HepG2 (cell line): Measurements from ENCODE around the gene MYL12B. TPM values are rescaled to one million over a fixed set of nuclear protein-coding genes. Genes with fewer than 3 reads are reported as not detected.

Source experiments
- ARHGAP35 ChIP-seq: sonication (generic); formaldehyde crosslinking; IDR thresholded peaks from 2 replicates; pipeline ENCODE4 v1.9.0; 2022; ENCODE audit warnings: mild to moderate bottlenecking, inconsistent platforms, moderate library complexity, missing genetic modification reagents, borderline replicate concordance
- ARNT2 ChIP-seq: sonication (generic); formaldehyde crosslinking; IDR thresholded peaks from 2 replicates; pipeline ENCODE4 v1.8.0; 2022; ENCODE audit warnings: mild to moderate bottlenecking, low read depth, missing genetic modification reagents, moderate library complexity
- CC2D1A ChIP-seq: sonication (generic); formaldehyde crosslinking; IDR thresholded peaks from 2 replicates; pipeline ENCODE4 v1.8.1; 2023; ENCODE audit warnings: mild to moderate bottlenecking, missing genetic modification reagents
- CEBPB ChIP-seq: IDR thresholded peaks from 2 replicates; pipeline ENCODE4 v1.6.1; 2011; ENCODE audit warnings: low read depth, low read length, improper control_type of control experiment, borderline replicate concordance
- DNMT1 ChIP-seq: sonication (generic); formaldehyde crosslinking; IDR thresholded peaks from 2 replicates; pipeline ENCODE4 v1.5.1; 2020; ENCODE audit warnings: mild to moderate bottlenecking, missing genetic modification reagents
- FIP1L1 ChIP-seq: fragments of 200-400 bp; formaldehyde crosslinking; IDR thresholded peaks from 2 replicates; pipeline ENCODE4 v1.6.1; 2018; ENCODE audit warnings: low read depth, mild to moderate bottlenecking, low read length, moderate library complexity, borderline replicate concordance; ENCODE audit not compliant: insufficient read depth
- HNF4G ChIP-seq, 2 experiments: sonication (generic) in 1 of 2; formaldehyde crosslinking in 1 of 2; IDR thresholded peaks; 2 replicates each; pipeline versions ENCODE4 v1.4.0 to v1.6.1; 2011 to 2020; ENCODE audit warnings: borderline replicate concordance in 2 of 2, low read depth in 2 of 2, mild to moderate bottlenecking in 2 of 2, low read length in 1 of 2, missing genetic modification reagents in 1 of 2, moderate library complexity in 1 of 2
- LCORL ChIP-seq, 2 experiments: fragments of 450-650 bp in 1 of 2; sonication (generic) in 1 of 2; formaldehyde crosslinking in 1 of 2; IDR thresholded peaks; 2 replicates each; pipeline versions ENCODE4 v1.5.0 to v1.6.1; 2017 to 2020; ENCODE audit warnings: antibody characterized with exemption in 1 of 2, missing genetic modification reagents in 1 of 2
- MAFF ChIP-seq: IDR thresholded peaks from 2 replicates; pipeline ENCODE4 v1.6.1; 2011; ENCODE audit warnings: low read depth, low read length, improper control_type of control experiment
- MED1 ChIP-seq: sonication (generic); formaldehyde crosslinking; IDR thresholded peaks from 2 replicates; pipeline ENCODE4 v1.4.0; 2020; ENCODE audit warnings: missing genetic modification reagents
- MEF2D ChIP-seq: sonication (generic); formaldehyde crosslinking; IDR thresholded peaks from 2 replicates; pipeline ENCODE4 v1.5.1; 2020; ENCODE audit warnings: mild to moderate bottlenecking, missing genetic modification reagents
- MIER3 ChIP-seq: IDR thresholded peaks from 2 replicates; pipeline ENCODE4 v1.6.1; 2016; ENCODE audit warnings: missing compliant biosample characterization, borderline replicate concordance
- NFKB2 ChIP-seq: sonication (generic); formaldehyde crosslinking; IDR thresholded peaks from 2 replicates; pipeline ENCODE4 v1.4.0; 2020; ENCODE audit warnings: missing genetic modification reagents, borderline replicate concordance
- PATZ1 ChIP-seq: sonication (generic); formaldehyde crosslinking; IDR thresholded peaks from 2 replicates; pipeline ENCODE4 v1.4.0; 2020; ENCODE audit warnings: missing genetic modification reagents
- PHB2 ChIP-seq: fragments of 450-650 bp; IDR thresholded peaks from 2 replicates; pipeline ENCODE4 v1.6.1; 2018; ENCODE audit not compliant: partially characterized antibody
- PLRG1 ChIP-seq: fragments of 450-650 bp; conservative IDR thresholded peaks from 2 replicates; pipeline ENCODE4 v1.6.1; 2016
- PRPF4 ChIP-seq: fragments of 200-400 bp; formaldehyde crosslinking; IDR thresholded peaks from 2 replicates; pipeline ENCODE4 v1.6.1; 2016; ENCODE audit warnings: low read length, low read depth; ENCODE audit not compliant: poor library complexity, severe bottlenecking
- SMAD1 ChIP-seq: sonication (generic); formaldehyde crosslinking; IDR thresholded peaks from 2 replicates; pipeline ENCODE4 v1.4.0; 2020; ENCODE audit warnings: missing genetic modification reagents, low read depth, mild to moderate bottlenecking, borderline replicate concordance
- TBP ChIP-seq: sonication (generic); formaldehyde crosslinking; IDR thresholded peaks from 2 replicates; pipeline ENCODE4 v1.5.0; 2020; ENCODE audit warnings: missing genetic modification reagents
- ZC3H13 ChIP-seq: sonication (generic); formaldehyde crosslinking; IDR thresholded peaks from 2 replicates; pipeline ENCODE4 v1.8.1; 2023; ENCODE audit warnings: mild to moderate bottlenecking, missing genetic modification reagents, moderate library complexity
- ZKSCAN1 ChIP-seq: fragments of 150-350 bp; IDR thresholded peaks from 2 replicates; pipeline ENCODE4 v1.6.1; 2014; ENCODE audit warnings: low read length
- ZMAT5 ChIP-seq: sonication (generic); formaldehyde crosslinking; IDR thresholded peaks from 2 replicates; pipeline ENCODE4 v1.5.0; 2020; ENCODE audit warnings: mild to moderate bottlenecking, low read depth, missing genetic modification reagents, borderline replicate concordance
- ZNF225 ChIP-seq: sonication (generic); formaldehyde crosslinking; IDR thresholded peaks from 2 replicates; pipeline ENCODE4 v1.4.0; 2020; ENCODE audit warnings: mild to moderate bottlenecking, missing genetic modification reagents
- ZNF296 ChIP-seq: sonication (generic); formaldehyde crosslinking; conservative IDR thresholded peaks from 2 replicates; pipeline ENCODE4 v1.5.0; 2020; ENCODE audit warnings: mild to moderate bottlenecking, missing genetic modification reagents
- ZNF335 ChIP-seq: sonication (generic); formaldehyde crosslinking; IDR thresholded peaks from 2 replicates; pipeline ENCODE4 v1.4.0; 2020; ENCODE audit warnings: missing genetic modification reagents
- ZNF598 ChIP-seq: sonication (generic); formaldehyde crosslinking; IDR thresholded peaks from 2 replicates; pipeline ENCODE4 v1.5.1; 2020; ENCODE audit warnings: mild to moderate bottlenecking, missing genetic modification reagents, borderline replicate concordance
- ZNF800 ChIP-seq: sonication (generic); formaldehyde crosslinking; IDR thresholded peaks from 2 replicates; pipeline ENCODE4 v1.4.0; 2020; ENCODE audit warnings: missing genetic modification reagents
- polyA plus RNA-seq, 8 experiments: library from polyadenylated mRNA; depleted of rRNA in 3 of 8; stranded (reverse) in 7 of 8; unstranded in 1 of 8; fragments of >200 nt; fragmentation: Illumina TruSeq in 4 of 8; extraction: Trizol in 4 of 8; gene quantifications; 2 replicates each; pipeline versions ENCODE4 v1.2.1 to v1.2.3, GENCODE V29; 2011 to 2016; ENCODE audit warnings: low read depth in 4 of 8, missing spikeins in 1 of 8, mixed read lengths in 1 of 8; ENCODE audit not compliant: insufficient read depth in 1 of 8
- total RNA-seq, 5 experiments: library from RNA; depleted of rRNA; stranded (reverse); fragments of >200 nt; fragmentation: Illumina TruSeq; extraction: Trizol; gene quantifications; 2 replicates each; pipeline ENCODE4 v1.2.3, GENCODE V29; 2016; ENCODE audit warnings: low read depth in 1 of 5

MYL12B gene
- total and polyA plus RNA-seq, 2 of the 13 experiments (the other 11 are each of a cell fraction or from before 2014, with no cell fraction given): 265 to 340 TPM

- TF ChIP-seq PATZ1 (CRISPR knock-in tag) (peak; percentile 48; the same call in 1 of the 2 replicates), ZNF296 (CRISPR knock-in tag) (no peak), PLRG1 (no peak), FIP1L1 (no peak), ARNT2 (CRISPR knock-in tag) (peak; percentile 63; the same call in 1 of the 2 replicates), PHB2 (no peak), ZNF800 (CRISPR knock-in tag) (0 out of 2 replicates have a peak, but pooled peaks have one; percentile 60), ZNF598 (CRISPR knock-in tag) (no peak), PRPF4 (no peak), LCORL (IDR thresholded peaks at IDR 0.05) (peak; percentile 48; the same call in 1 of the 2 replicates), LCORL (CRISPR knock-in tag; IDR thresholded peaks at IDR 0.05) (peak; percentile 85), HNF4G (IDR thresholded peaks at IDR 0.05; ENCODE audit: borderline replicate concordance, low read depth, low read length) (peak; percentile 82), HNF4G (CRISPR knock-in tag; IDR thresholded peaks at IDR 0.05; ENCODE audit: borderline replicate concordance, low read depth) (no peak; the same call in 1 of the 2 replicates), MEF2D (CRISPR knock-in tag) (peak; percentile 98), ZMAT5 (CRISPR knock-in tag) (no peak), CC2D1A (CRISPR knock-in tag) (no peak), MAFF (no peak), ARHGAP35 (no peak), TBP (no peak), ZNF225 (CRISPR knock-in tag) (no peak), DNMT1 (CRISPR knock-in tag) (no peak), ZKSCAN1 (no peak), MIER3 (CRISPR knock-in tag) (peak; percentile 84; the same call in 1 of the 2 replicates), ZNF335 (CRISPR knock-in tag) (no peak; the same call in 1 of the 2 replicates), NFKB2 (CRISPR knock-in tag) (no peak), CEBPB (no peak), SMAD1 (CRISPR knock-in tag) (no peak), MED1 (CRISPR knock-in tag) (peak; percentile 98), ZC3H13 (CRISPR knock-in tag) (no peak)
These were observed 28.3 kb upstream of the MYL12B start (continued) for GRCh38 chr18:3233433-3234168.
